Activated T-cell treated with anti-CD3 and anti-CD28 coated beads, Interleukin-2, amount 50 U/mL, for 24 hours (primary cell): ENCODE measurements around the gene NHS.

Experiments
- DNase-seq: peaks from one replicate; pipeline ENCODE4 v3.0.0-alpha.2; 2020
- H3K27ac Mint-ChIP-seq: 2 replicates; pipeline ENCODE4 v1.8.0; 2020; ENCODE audit warnings: mild to moderate bottlenecking, mixed read lengths
- H3K27me3 Mint-ChIP-seq: 2 replicates; pipeline ENCODE4 v1.8.0; 2020; ENCODE audit warnings: mixed read lengths
- H3K36me3 Mint-ChIP-seq: 2 replicates; pipeline ENCODE4 v1.8.0; 2020; ENCODE audit warnings: low read depth, mixed read lengths
- H3K4me1 Mint-ChIP-seq: 2 replicates; pipeline ENCODE4 v1.8.0; 2020; ENCODE audit warnings: low read depth, mixed read lengths
- H3K4me3 Mint-ChIP-seq: 2 replicates; pipeline ENCODE4 v1.8.0; 2020; ENCODE audit warnings: mild to moderate bottlenecking, moderate library complexity, mixed read lengths
- H3K9me3 Mint-ChIP-seq: 2 replicates; pipeline ENCODE4 v1.8.0; 2020; ENCODE audit warnings: mixed read lengths

Gene NHS

GRCh38 chrX:17736856-17737709 is 362.1 kb downstream of the NHS start, which contains the start of gene SCML1:
Gene SCML1, plus strand, starts transcription at chrX:17737493. Its CDS starts 6,694 bp downstream, at chrX:17744187.
- DNase-seq = peak; percentile 87
- Mint-ChIP-seq H3K4me1 (peaks cover 39% of the 10 kb centered on the region), H3K9me3 (no peaks in the 10 kb centered on the region), H3K36me3 (no peaks in the 10 kb centered on the region), H3K27me3 (peaks cover 45% of the 10 kb centered on the region), H3K4me3 (peak within 1 kb of the TSS; percentile 77), H3K27ac (peak within 1 kb of the TSS; percentile 86)

GRCh38 chrX:17737710-17737985 is 362.6 kb downstream of the NHS start:
- Mint-ChIP-seq H3K9me3 (no peaks in the 10 kb centered on the region), H3K27me3 (peaks cover 45% of the 10 kb centered on the region), H3K36me3 (no peaks in the 10 kb centered on the region), H3K4me3 (peak overlapping the region; percentile 64), H3K27ac (peak overlapping the region; percentile 73), H3K4me1 (peaks cover 45% of the 10 kb centered on the region)
- DNase-seq = no peak

- Mint-ChIP-seq H3K4me1 (peaks cover 47% of the 10 kb centered on the region), H3K27ac (peak overlapping the region; percentile 73), H3K27me3 (peaks cover 46% of the 10 kb centered on the region), H3K36me3 (no peaks in the 10 kb centered on the region), H3K9me3 (no peaks in the 10 kb centered on the region), H3K4me3 (peak overlapping the region; percentile 64)
- DNase-seq = peak; percentile 48
Observed at GRCh38 chrX:17737986-17738713, 363.1 kb downstream of the NHS start.

GRCh38 chrX:17738737-17739535 is 363.9 kb downstream of the NHS start:
- Mint-ChIP-seq H3K9me3 (no peaks in the 10 kb centered on the region), H3K4me1 (peaks cover 53% of the 10 kb centered on the region), H3K27ac (peak overlapping the region; percentile 73), H3K36me3 (no peaks in the 10 kb centered on the region), H3K4me3 (peak overlapping the region; percentile 64), H3K27me3 (peaks cover 39% of the 10 kb centered on the region)
- DNase-seq = no peak

GRCh38 chrX:17740137-17741122 is 365.4 kb downstream of the NHS start:
- H3K4me1 Mint-ChIP-seq = peaks cover 56% of the 10 kb centered on the region
- peaks cover 28% of the 10 kb centered on the region for H3K27me3 Mint-ChIP-seq
- no peak overlapping the region for H3K4me3 Mint-ChIP-seq
- DNase-seq = no peak
- no peaks in the 10 kb centered on the region for H3K36me3 Mint-ChIP-seq
- no peak overlapping the region for H3K27ac Mint-ChIP-seq
- no peaks in the 10 kb centered on the region for H3K9me3 Mint-ChIP-seq

- no peak overlapping the region for H3K27ac Mint-ChIP-seq
- no peak for DNase-seq
- peaks cover 56% of the 10 kb centered on the region for H3K4me1 Mint-ChIP-seq
- H3K9me3 Mint-ChIP-seq = no peaks in the 10 kb centered on the region
- no peaks in the 10 kb centered on the region for H3K36me3 Mint-ChIP-seq
- peaks cover 27% of the 10 kb centered on the region for H3K27me3 Mint-ChIP-seq
- no peak overlapping the region for H3K4me3 Mint-ChIP-seq
Observed at GRCh38 chrX:17741123-17741511, 366.1 kb downstream of the NHS start.

- Mint-ChIP-seq H3K27me3 (peaks cover 35% of the 10 kb centered on the region), H3K4me3 (no peak overlapping the region), H3K4me1 (peaks cover 39% of the 10 kb centered on the region), H3K27ac (no peak overlapping the region), H3K9me3 (no peaks in the 10 kb centered on the region), H3K36me3 (no peaks in the 10 kb centered on the region)
- no peak for DNase-seq
Observed at GRCh38 chrX:17743913-17744312, 368.9 kb downstream of the NHS start.

- H3K4me1 Mint-ChIP-seq = peaks cover 29% of the 10 kb centered on the region
- no peak for DNase-seq
Observed at GRCh38 chrX:17744896-17745523, 370.0 kb downstream of the NHS start.

GRCh38 chrX:17747692-17748091 is 372.7 kb downstream of the NHS start:
- Mint-ChIP-seq H3K36me3 (peaks cover 4% of the 10 kb centered on the region), H3K27me3 (peaks cover 25% of the 10 kb centered on the region), H3K27ac (no peak overlapping the region), H3K9me3 (no peaks in the 10 kb centered on the region), H3K4me3 (no peak overlapping the region), H3K4me1 (peaks cover 11% of the 10 kb centered on the region)
- no peak for DNase-seq

More at GRCh38 chrX:17744896-17745523, 370.0 kb downstream of the NHS start:
- Mint-ChIP-seq H3K27me3 (peaks cover 38% of the 10 kb centered on the region), H3K36me3 (no peaks in the 10 kb centered on the region), H3K27ac (no peak overlapping the region), H3K4me3 (no peak overlapping the region), H3K9me3 (no peaks in the 10 kb centered on the region)

GRCh38 chrX:17748684-17749083 is 373.7 kb downstream of the NHS start:
- no peak for DNase-seq
- Mint-ChIP-seq H3K27ac (no peak overlapping the region), H3K4me3 (no peak overlapping the region), H3K36me3 (peaks cover 4% of the 10 kb centered on the region), H3K9me3 (no peaks in the 10 kb centered on the region), H3K4me1 (peaks cover 5% of the 10 kb centered on the region), H3K27me3 (peaks cover 24% of the 10 kb centered on the region)

- Mint-ChIP-seq H3K9me3 (no peaks in the 10 kb centered on the region), H3K27ac (no peak overlapping the region), H3K4me3 (no peak overlapping the region), H3K36me3 (peaks cover 4% of the 10 kb centered on the region), H3K4me1 (no peaks in the 10 kb centered on the region), H3K27me3 (peaks cover 24% of the 10 kb centered on the region)
- no peak for DNase-seq
Observed at GRCh38 chrX:17750436-17750835, 375.4 kb downstream of the NHS start.

- H3K27me3 Mint-ChIP-seq = peaks cover 16% of the 10 kb centered on the region
- H3K4me3 Mint-ChIP-seq = no peak overlapping the region
- no peaks in the 10 kb centered on the region for H3K9me3 Mint-ChIP-seq
- no peaks in the 10 kb centered on the region for H3K36me3 Mint-ChIP-seq
- H3K27ac Mint-ChIP-seq = no peak overlapping the region
- no peak for DNase-seq
- H3K4me1 Mint-ChIP-seq = peaks cover 5% of the 10 kb centered on the region
Observed at GRCh38 chrX:17758382-17758781, 383.4 kb downstream of the NHS start.

GRCh38 chrX:17759990-17760389 is 385.0 kb downstream of the NHS start:
- H3K27me3 Mint-ChIP-seq = peaks cover 16% of the 10 kb centered on the region
- no peaks in the 10 kb centered on the region for H3K36me3 Mint-ChIP-seq
- no peak overlapping the region for H3K4me3 Mint-ChIP-seq
- no peaks in the 10 kb centered on the region for H3K9me3 Mint-ChIP-seq
- H3K27ac Mint-ChIP-seq = no peak overlapping the region
- DNase-seq = no peak
- peaks cover 5% of the 10 kb centered on the region for H3K4me1 Mint-ChIP-seq
